G401.6 (cell line): Measurements from ENCODE around the gene CHERP.
"Not testable (repeated sequence)": the region's sequence is repeated elsewhere in the genome, so short reads cannot be mapped to it uniquely, and the experiment has no call there.

Experiments
- FAIRE-seq: peaks from 2 replicates; lab custom pipeline; 2012; peaks lifted over from hg19 to GRCh38; lab: Jason Lieb, UNC

CHERP gene

DNA sequence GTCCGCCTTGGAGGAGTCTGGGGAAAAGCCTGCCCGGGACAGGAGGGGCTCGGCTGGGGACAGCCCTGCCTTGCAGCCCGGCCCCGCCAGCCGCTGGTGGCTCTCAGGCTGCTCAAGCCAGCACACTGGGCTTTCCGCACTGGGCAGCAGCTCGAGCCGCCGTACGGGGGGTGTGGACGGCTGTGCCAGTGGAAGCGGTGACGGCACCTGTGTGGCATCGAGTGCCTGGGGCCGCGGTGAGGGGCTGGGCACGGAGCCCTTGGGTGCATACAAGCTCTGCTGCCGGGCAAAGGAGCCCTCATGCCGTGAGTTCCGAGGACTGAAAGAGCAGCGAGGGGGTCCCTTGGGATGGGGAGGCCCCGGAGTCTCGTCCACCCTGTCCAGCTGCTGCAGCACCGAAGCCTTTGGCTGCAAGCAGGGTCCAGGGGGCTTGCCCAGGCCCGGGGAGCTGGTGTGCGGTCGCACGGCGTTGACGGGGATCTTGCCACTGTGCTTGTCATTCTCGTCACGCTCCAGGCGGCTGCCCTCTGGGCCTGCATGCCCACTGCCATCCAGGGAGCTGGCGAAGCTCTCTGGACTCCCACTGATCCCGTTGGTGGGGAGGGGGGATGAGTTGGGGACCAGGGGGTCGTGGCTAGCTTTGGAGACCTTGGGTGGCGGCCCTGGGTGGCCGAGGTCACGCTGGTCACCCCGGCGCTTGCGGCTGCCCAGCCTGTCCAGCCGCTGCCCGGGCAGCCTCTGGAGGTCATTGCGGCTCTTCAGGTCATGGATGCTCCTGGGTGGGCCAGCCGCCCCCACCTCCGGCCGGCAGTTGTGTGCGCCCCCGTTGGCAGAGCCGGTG lies 34.7 kb upstream of the CHERP start:
- FAIRE-seq: no peak

DNA sequence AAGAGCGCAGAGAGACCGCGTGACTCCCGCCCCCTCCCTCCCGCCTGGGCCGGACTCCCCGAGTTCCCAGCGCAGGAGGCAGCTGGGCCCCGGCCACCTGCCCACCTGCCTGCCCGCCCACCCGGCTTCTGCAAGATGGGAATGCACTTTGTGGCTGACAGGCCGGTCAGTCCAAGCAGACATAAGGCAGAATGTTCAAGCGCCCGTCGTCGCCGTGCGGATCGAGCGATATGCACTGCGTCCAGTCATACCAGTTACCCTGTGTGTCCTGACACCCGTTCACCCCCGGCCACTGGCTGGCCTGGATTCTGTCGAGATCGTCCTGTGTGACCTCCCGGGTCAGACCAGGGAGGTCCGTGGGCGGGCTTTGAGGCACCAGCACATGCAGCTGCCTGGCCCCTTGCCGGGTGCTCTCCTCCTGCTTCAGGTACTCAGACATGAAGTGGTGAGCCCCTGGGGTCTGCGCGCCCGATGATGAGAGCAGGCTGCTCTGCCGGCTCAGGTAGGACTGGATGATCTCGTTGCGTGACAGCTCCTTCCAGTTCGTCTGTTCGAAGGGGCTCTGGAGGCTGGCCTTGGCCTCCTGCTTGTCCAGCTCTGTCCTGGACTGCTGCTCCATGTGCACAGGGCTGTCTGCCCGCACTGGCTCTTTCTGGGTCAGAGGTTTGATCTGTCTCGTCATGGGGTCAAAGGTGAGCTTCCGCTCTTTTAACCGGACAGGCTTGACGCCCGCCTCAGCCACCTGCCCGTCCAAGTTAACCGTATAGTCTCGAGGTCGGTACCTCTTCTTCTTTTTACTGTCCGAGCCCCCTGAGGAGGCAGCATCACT lies 33.8 kb upstream of the CHERP start:
- no peak for FAIRE-seq

DNA sequence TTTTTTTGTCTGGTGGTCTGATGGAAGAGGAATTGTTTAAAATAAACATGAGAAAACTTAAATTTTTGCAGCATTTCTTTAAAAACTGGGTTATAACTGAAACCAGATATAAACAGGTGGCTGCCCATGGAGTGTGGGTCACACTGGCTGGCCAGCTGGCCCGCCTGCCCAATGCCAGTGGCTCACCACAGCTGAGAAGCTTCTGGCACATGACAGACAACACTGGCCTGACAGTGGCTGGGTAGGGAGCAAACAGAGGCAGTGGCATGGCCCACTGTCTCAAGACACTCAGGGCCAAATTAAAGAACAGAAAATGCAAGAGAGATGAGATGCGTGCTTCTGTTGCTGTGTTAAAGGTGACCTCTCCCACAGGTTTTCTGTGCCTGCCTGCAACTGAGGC lies 33.0 kb upstream of the CHERP start:
- FAIRE-seq: no peak

DNA sequence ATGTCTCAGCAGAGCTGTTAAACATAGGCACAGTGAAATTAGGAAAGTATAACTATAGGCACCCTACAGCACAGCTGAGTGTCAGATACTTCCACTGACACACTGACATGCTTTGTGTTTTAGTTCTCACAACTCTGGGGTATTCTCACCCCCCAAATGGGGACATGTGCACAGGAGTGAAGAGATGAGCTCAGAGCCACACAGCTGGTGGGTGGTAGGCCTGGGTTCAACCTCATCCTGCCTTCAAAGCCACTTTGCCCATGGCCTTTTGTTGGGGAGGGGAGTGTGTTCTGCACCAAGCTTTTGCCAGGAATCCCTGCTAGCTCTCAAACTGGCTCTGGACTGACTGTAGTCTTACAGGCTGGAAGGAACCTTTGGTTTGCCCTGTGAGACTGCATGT lies 31.7 kb upstream of the CHERP start:
- no peak for FAIRE-seq

DNA sequence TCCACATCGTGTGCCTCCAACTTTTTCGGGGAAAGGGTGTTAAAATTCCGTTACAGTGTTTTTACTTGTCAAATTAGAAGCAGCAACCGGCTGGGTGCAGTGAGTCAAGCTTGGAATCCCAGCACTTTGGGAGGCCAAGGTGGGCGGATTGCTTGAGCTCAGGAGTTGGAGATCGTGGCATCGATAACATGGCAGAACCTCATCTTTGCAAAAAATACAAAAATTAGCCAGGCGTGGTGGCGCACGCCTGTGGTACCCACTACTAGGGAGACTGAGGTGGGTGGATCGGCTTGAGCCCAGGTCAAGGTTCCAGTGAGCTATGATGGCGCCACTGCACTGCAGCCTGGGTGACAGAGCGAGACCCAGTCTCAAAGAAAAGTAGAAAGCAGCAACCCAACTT lies 31.1 kb upstream of the CHERP start:
- FAIRE-seq: no peak

DNA sequence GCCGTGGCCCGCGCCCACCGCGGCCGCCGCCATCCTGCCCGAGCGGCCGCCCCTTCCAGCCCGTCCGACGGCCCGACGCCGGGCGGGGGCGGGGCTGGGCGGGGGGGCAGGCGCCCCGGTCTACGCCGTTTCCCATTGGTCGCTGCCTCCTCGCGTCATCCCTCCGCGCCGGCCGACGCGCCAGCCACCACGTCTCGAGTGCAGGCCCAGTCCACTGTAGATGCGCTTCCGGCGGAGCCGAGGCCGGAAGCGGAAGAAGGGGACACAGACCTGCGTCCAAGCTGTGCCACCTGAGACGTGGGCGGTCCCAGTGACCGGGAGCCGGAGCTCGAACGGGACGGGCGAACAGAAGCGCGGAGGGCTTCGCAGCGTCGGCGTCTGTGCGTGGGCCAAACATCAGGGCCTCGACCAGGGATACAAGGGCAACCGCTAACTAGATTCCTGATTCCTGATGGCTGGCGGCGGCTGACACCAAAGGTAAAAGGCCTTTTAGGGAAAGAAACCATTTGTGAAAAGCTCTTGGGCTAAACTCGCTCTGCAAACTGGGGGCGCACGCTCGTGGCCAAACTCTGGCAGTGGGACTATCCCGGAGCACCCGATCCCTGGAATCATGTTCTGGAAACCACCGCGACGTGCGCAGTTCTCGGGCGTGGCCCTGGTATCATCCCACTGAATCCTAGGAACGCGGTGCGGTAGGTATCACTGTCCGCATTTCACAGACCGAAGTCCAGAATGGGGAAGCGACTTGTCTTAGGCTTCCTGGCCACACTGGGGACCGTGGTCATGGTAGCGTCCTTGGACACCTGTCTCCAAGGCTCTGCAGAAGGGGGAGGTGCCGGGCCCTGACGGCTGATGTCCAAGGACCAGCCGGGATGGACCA lies 30.3 kb upstream of the CHERP start, which contains the start of gene SLC35E1:
TSS of gene SLC35E1 (minus strand) at position 84 of the 880 bp plus-strand sequence. CDS start at position 33, 51 bp downstream.
- FAIRE-seq: peak; percentile 67

DNA sequence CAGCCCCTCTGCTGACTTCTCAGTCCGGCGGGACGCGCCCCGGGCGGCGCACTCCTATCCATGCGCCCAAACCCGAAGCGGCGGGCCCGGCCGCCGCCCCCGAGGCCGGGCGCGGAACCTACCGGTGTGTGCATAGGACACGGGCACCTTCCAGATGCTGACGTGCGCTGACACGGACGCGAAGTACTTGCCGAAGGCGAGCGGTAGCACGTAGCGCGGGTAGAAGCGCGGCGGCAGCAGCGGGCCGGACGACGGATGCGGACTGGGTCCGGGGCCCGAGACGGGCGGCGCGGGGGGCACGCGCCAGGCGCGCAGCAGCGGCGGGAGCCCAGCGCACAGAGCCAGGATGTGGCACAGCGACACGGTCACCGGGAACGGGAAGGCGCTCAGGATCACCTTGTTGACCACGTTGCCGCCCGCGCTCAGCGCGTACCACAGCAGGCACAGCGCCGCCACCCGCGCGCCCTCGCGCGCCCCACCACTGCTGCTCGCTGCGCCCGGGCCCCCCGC lies 29.6 kb upstream of the CHERP start:
- no peak for FAIRE-seq

DNA sequence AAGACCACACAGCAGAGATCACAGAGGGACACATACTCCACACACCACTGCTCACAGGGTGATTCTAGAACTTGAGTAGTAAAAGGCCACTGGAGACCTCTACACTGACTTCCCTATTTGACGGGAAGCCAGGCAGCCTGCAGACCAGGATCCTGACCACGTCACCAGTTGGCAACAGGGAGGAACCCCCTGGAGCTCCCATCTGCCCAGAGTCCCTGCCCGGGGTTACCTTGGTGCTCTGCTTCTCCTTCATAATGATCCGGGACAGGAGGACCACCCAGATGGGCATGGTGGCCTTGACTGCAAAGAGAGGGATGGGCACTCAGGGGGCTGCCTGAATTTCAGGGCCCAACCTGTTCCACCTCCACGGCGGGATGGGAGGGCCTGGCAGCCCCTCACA lies 29.0 kb upstream of the CHERP start:
- no peak for FAIRE-seq

DNA sequence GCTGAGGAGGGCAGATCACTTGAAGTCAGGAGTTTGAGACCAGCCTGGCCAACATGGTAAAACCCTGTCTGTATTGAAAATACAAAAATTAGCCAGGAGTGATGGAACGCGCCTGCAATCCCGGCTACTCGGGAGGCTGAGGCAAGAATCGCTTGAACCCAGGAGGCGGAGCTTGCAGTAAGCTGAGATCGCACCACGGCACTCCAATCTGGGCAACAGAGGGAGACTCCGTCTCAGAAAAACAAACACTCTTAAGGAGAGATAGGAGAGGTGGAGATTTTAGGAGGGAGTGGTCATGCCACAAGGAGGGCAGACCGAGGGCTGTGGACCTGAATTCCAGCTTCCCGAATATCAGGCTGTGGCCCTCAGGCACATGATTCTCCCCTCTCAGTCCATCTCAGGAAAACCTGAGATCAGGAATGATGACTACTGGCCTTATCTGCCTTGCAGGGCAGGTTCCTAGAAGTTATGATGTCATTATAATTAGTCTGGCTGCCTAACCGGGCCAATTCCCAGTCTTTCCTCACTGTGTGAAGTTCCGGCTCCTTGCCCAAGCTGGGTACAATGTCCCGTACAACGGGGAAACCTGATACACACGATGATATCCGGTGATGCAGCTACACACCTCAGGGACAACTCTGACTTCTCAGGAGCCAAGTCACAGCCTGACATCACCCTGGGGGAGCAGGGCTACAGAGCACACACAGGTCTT lies 27.5 kb upstream of the CHERP start:
- no peak for FAIRE-seq

DNA sequence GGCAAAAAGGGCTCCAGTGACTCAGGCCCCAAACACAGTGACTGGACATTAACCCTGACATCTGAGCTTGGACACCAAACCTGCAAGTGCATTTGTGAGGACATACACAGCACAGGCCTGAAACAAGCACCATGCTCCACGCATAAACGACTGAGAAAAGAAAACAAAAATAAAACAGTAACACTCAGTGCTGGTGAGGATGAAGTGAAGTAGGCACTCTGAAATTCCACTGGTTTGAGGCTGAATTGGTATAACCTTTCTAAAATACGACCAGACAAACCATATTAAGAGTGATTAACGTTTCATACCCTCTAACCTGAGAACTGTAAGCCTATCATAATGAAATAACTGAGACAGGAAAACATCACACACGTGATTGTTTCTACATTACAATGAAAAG lies 24.5 kb upstream of the CHERP start:
- no peak for FAIRE-seq

DNA sequence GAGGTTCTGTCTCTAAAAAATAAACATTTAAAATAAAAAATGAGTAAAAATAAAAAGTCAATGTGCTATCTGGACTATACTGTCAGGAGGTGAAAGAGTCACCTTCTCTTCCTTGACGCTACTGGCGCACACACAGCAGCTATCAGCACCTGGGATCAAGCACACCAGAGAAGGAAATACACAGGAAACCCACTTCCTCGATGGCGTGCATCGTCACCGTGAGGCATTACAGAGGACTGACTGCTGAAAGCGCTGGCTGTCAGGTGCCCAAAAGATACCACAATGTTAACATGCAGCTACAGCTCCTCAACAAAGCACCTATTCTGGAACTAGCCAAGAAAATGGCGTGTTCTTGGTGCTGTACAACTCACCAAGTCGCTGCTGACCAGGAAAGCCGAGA lies 23.9 kb upstream of the CHERP start:
- no peak for FAIRE-seq

DNA sequence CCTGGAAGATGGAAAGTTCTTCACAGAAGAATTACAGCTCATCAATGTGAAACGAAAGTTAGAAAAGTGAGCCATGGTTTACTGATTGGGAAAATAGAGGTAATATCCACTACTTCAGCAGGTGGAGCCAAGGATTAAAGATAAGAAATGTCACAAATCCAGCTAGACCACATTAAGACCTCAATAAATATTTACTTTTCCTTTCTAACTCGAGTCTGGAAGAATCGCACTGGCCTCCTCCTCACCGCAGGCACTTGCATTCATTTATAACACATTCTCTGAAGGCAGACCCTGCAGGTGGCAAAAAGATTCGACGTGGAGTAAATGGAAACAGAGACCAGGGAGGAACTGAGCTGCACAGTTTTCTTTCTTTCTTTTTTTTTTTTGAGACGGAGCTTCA lies 22.6 kb upstream of the CHERP start:
- FAIRE-seq: no peak

DNA sequence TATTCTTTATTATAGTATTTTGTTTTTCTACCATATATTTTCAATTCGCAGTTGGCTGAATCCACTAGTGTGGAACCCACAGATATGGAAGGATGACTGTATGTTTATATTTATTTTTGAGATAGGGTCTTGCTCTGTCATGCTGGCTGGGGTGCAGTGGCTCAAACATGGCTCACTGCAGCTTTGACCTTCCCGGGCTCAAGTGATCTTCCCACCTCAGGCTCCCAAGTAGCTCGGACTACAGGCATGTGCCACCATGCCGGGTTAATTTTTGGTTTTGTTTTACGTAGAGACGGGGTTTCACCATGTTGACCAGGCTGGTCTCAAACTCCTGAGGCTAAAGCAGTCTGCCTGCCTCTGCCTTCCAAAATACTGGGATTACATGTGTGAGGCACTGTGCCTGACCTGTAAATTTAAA lies 20.4 kb upstream of the CHERP start:
- FAIRE-seq: no peak

DNA sequence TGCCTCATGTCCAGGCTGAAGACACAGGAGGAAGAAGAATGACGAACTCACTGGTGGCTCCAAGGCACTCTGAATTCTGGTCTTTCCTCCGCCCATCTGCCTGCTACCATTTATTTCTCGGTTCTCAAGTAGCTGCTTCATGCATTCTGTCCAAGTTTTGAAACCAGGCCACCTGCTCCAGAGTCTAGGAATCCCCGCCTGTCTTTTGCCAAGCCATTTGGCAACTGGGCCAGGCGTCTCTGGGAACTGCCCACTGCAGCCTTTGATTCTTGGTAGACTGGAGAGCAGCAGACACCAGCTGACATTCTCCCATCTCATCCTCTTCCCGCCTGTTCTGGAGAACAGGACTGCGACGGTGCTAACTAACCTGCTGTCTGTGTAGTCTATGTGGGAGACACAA lies 19.1 kb upstream of the CHERP start:
- no peak for FAIRE-seq

DNA sequence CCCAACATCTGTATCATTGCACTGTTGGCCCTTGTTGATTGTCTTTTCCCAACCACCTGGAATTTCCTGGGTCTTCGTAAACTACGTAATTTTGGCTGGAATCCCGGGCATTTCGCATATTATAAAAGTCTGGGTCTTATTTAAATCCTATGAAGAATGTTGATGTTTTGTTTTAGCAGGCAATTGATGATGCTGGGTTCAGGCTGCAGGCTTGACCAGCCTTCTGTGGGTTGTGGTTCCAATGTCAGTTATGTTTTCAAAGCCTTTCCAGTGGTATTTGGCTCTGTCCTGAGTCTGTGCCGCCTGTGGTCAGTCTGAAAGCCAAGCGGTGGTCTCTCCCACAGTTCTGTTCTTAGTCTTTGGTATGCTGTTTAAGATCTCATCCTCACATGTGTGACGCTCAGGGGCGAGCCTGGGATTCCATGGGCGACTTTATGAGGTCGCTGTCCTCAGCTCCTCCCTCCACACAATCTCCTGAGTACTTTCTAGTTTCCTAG lies 17.6 kb upstream of the CHERP start:
- no peak for FAIRE-seq

DNA sequence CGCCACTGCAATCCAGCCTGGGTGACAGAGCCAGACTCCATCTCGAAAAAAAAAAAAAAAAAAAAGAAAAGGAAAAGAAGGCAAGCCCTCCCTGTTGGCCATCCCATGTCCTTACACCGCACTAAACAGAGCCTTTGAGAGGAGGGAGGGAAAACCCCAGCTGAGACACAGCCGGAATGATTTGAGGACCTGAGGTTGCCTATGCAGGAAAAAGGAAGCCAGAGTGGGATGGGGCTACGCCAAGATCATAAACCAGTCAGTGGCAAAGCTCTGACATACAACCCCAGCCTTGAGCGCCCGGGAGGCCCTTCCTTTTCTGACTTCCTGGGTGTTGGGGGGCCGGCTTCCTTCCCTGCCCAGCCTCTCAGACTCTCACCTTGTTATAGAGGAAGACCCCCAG lies 12.5 kb upstream of the CHERP start:
- no peak for FAIRE-seq

DNA sequence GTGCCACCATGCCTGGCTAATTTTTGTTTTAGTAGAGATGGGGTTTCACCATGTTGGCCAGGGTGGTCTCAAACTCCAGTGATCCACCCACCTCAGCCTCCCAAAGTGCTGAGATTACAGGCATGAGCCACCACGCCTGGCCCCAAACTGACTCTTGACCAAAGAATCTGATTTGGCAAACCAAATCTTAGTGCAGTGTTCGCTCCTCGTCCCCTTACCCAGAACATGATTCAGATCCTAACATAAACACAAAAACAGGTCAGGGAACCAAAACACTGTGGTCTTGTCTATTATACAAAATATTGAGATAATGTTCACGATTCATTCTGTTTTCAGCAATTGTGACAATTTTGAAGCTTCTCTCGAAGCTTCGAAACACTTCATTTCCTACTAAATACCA lies 9.7 kb upstream of the CHERP start:
- not testable (repeated sequence) for FAIRE-seq

DNA sequence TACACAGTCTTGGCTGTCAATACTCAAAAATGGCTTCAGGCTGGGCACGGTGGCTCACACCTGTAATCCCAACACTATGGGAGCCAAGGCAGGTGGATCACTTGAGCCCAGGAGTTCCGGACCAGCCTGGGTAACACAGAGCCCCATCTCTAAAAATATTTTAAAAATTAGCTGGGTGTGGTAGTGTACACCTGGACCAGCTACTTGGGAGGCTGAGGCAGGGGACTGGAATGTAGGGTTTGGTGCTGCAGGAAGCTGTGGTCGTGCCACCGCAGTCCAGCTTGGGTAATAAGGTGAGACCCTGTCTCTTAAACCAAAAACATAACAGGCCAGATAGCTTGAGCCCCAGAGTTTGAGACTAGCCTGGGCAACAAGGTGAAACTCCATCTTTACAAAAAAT lies 6.7 kb upstream of the CHERP start:
- no peak for FAIRE-seq

DNA sequence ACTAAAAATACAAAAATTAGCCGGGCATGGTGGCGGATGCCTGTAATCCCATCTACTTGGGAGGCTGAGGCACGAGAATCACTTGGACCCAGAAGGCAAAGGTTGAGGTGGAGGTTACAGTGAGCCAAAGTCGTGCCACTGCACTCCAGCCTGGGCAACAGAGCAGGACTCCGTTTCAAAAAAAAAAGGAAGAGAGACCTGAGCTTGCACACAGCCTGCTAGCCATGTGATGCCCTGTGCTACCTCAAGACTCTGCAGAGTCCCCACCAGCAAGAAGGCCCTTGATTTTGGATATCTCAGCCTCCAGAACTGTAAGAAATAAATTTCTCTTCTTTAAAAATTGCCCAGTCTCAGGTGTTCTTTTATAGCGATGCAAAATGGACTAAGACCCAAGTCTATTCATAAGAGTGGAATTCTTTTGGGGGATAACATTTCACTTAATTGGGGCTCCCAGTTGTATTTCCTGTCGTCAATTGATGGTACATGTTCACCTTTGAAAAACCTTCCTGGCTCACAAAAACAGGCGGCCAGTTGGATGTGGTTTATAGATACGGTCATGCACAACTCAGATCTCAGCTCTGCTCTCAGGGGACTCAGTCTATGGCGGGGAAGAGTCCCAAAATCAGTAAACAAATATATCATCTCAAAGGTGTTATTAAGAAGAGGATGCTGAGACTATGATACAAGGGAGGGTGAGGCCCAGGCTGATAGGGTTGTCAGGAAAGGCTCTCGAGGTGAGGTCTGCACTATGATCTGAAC lies 2.4 kb upstream of the CHERP start:
- FAIRE-seq: no peak

DNA sequence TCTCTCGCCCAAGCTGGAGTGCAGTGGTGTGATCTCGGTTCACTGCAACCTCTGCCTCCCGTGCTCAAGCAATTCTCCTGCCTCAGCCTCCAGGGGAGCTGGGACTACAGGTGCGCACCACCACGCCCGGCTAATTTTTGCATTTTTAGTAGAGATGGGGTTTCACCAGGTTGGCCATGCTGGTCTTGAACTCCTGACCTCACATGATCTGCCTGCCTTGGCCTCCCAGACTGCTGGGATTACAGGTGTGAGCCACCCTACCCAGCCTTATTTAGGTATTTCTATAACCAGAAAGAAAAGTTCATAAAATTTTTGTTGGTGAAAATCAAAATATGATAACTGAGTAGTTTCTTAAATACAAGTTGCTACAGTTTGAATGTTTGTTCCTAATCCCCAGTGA lies 1.5 kb upstream of the CHERP start:
- FAIRE-seq: not testable (repeated sequence)
